RPMI7951 (cell line): Measurements from ENCODE around the gene ARV1. TPM values are rescaled to one million over a fixed set of nuclear protein-coding genes. Genes with fewer than 3 reads are reported as not detected.
A peak's percentile ranks its signal among the peaks of the same experiment; 100 is the strongest.

Source experiments
- DNase-seq: peaks from one replicate; pipeline ENCODE4 v3.0.0-alpha.2; 2012; ENCODE audit warnings: low read depth
- total RNA-seq: library from RNA; depleted of rRNA; stranded (reverse); fragments of >200 nt; shearing (Covaris generic); gene quantifications from 2 replicates; pipeline ENCODE4 v1.2.3, GENCODE V29; 2014; rRNA removed

Gene ARV1
- total RNA-seq = 29.8 and 38.4 TPM in 2 replicates

DNA sequence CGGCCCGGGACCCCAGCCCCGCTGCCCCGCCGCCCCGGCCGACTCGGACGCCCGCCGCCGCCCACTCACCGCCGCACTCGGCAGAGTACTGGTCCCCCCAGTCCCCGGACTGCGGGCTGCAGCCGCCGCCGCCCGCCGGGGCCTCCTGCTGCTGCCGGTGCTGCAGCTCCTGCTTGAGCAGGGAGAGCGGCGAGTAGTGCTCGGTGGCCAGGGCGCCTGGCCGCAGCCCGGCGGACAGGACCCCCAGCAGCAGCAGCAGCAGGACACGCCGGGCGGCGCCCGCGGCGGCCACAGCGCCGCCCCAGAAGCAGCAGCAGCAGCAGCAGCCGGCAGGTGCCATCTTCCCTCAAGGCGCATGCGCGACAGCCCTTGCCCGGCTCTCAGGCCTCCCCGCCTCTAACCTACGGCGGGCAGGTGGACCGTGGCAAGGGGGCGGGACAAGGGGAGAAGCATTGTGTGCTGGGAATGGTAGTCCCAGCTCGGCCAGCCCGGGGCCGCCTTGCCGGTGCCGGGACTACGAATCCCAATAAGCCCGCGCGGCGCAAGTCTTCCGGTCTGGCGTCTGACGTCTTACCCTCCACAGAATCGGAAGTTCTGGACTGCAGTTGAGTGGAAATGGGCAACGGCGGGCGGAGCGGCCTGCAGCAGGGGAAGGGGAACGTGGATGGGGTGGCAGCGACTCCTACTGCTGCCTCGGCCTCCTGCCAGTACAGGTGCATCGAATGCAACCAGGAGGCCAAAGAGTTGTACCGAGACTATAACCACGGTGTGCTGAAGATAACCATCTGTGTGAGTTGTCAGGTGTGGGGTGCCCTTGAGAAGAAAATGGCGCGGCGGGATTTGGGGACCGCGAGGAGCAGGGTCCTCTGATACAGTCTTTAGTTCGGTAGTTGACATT, at the start of gene ARV1, which contains the start of gene TTC13:
TSS of gene ARV1 (plus strand) at position 604 of the 898 bp plus-strand sequence. CDS start at position 616, 12 bp downstream.
TSS of gene TTC13 (minus strand) at position 371 of the 898 bp plus-strand sequence. CDS start at position 340, 31 bp downstream.
- DNase-seq = peak; percentile 97

DNA sequence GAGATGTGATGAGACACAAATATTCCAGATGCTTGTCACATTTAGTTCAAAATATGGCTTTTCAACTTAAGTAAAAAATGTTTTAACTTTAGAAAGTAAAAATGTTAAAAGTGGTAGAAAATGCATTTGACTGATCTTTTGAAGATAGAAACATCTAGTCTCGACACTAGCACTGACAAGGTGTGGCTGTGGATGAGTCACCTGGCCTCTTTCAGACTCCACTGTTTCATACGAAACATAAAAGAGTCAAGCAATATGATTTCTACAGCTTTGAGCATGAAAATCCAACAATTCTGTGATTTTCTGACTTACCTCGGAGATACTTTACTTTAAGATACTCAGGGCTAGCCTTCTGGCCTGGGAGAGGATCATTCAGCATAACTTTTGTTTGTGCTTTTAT, 47.9 kb upstream of the ARV1 start:
- DNase-seq = no peak

DNA sequence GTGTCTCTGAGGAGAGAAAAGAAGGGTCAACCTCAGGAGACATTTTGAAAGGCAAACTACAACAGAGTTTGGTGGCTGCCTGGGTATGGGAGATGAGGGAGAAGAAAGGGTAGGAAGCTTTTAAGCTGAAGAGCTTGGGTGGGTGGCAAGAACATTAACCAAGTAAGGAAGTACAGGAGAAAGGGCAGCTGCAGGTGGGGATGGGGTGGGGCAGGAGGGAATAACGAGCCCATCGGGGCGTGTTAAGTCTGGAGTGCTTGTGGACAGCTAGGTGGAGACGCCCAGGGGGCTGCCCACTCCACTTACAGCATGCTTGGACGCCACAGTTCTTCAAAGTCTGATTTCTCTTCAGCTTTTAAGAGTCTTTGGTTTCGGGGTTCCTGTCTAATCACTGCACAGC, 43.0 kb upstream of the ARV1 start:
- no peak for DNase-seq

DNA sequence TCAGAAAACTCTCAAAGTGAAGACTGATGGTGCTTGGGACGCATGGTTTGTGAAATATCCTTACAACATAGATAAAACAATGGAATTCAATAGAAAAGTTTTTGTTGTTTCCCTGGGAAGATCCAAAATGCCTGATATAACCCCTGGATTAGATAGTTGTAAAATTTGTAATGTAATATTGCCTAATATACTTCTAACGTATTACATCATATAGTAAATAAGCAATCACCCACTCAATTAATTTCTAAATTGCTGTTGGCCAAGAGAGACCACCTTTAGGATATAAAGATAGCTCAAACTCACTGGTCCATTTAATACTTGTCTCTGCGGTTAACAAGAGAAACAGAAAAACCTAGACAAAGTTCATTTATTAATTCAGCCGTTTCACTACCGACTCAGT, 42.4 kb upstream of the ARV1 start:
- no peak for DNase-seq

DNA sequence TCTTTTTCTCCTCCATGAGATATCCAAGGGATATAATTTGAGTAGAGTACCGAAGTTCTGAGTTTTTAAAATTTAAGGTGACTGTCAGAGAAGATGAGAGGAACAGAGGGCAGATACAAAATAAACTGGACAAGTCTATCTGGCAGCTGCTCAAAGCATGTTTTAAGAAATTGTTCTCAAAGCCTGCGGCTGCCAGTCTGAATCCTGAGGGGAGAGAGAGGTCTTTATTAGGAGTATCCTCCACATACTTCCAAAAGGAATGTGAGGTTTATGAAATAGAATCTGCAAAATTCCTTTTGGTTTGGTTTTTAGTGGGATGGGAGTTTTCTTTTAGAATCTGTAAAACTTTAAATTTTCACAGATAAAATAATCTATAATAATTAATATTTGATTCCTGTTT, 41.5 kb upstream of the ARV1 start:
- peak; percentile 5 for DNase-seq

DNA sequence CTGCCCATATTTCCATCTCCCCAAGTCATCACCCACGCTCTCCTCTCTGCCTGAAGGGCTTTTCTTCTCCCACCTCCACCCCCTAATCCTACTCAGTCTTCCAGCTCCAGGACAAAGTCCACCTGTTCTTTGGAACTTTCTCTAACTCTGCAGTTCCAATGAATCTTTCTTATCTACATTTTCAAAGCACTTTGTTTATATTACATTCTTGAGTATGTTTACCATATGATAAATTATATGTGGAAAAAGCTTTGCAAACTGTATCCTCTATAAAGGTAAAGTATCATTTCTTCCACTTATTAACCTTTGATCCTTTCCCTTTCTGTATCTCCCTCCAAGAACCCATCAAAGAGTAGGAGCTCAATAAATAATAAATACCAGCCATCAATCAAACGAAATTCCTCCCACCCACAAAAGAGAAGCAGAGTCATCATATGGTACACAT, 39.9 kb upstream of the ARV1 start:
- DNase-seq = no peak

DNA sequence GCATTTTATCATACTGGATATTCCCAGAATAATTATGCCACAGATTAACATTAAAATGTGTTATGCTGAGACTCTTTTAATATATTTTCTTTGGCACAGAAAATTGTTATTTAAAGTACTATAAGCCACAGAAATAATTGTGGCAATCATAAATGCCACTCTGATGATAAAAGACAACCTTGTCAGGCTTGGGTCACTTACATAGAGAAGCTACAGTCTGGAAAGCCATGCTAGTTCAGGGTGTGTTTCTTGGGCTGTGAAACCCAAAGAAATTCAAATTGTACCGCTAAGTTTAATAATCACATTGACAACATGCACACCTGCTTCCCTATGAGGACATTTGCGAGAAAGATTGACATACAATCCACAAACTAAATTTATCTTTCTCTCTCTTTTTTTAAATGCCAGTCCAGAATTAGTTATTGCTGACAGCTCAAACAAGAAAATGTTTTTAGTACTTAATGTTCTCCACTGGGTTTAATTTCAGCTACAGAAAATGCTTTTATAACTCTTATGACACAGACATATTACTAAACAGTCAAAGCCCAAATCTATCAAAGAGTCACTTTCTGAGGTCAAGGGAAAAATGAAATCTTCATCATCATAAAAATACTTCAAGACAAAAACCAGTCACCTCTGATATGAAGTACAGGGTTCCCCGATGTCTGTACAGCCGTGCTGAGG, 38.9 kb upstream of the ARV1 start:
- DNase-seq = no peak

DNA sequence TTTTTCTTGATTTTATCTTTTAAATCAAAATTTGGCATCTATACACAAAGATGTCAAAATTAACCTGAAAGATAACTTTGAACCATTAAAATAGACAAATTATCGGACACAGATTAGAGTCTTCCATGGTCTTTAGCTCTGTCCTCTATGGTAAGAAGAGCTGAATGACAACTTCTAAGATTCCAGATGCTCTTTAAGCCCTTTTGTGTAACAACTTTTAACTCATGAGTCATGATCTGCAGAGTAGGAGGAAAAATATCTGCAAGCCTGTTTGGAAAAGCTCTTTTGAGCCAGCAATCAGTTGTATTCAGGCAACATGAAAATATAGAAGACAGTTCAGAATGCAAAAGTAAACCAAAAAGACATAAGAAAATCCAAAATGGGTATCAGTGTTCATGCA, 38.0 kb upstream of the ARV1 start:
- DNase-seq = peak; percentile 4

DNA sequence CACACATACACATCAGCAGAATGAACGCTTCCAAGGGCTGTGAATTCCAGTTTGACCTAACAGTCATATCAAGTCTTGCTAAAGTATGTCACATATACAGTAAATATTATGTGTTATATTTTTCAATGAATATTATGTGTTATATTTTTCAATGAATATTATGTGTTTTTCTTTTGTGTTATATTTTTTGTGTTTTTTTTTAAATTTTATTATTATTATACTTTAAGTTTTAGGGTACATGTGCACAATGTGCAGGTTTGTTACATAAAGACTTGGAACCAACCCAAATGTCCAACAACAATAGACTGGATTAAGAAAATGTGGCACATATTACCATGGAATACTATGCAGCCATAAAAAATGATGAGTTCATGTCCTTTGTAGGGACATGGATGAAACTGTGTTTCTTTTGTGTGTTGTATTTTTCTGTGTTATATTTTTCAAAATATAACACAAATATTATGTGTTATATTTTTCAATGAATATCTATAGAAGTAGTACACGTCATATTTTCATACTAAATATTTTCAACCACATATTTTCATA, 35.8 kb upstream of the ARV1 start:
- no peak for DNase-seq

DNA sequence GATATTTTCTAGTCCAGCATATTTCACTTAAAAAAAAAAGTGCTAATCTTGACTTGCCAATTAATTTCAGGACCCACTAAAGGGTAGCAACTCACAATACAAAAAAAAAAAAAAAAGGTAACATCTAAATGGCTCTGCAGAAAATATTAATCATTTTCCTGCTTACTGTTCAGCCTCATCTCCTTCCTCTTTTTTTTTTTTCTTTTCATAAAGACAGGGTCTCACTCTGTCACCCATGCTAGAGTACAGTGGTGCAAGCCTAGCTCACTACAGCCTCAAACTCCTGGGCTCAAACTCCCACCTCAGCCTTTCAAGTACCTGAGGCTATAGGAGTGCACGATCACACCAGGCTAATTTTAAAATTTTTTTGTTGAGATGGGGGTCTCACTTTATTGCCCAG, 30.6 kb upstream of the ARV1 start:
- DNase-seq = no peak

DNA sequence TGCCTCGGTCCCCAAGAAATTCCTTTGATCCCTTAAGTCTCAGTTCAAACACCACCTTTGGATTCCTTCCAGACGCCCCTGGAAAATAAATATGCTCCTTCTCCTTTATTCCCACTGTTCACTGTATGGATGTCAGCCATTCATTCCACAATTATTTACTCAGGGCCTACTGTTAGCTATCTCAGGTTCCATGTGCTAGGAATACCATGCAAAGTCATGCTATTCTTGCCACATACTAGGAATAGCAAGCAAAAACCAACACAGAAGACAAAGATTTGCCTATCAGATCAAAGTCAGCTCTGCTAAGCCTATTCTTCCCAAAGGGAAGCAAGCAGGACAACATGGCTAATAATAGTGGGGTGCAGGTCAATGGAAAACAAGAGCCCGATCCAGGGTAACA, 30.0 kb upstream of the ARV1 start:
- no peak for DNase-seq

DNA sequence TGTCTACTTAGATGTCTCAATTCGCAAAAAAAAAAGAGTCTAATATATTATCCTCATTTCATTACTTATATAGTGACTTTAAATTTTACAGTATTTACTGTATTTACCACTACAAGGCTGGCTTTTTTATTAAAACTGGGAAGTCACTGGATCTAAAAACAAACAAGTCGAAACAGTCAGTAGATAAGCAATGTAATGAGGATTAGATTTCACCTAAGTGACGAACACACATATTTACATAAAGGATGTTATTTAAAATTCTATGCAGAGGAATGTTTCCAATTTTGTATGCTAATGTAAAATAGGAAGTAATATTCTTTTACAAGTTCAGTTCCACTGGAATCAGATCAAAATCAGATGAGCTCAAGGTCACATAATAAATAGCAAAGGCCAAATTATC, 28.5 kb upstream of the ARV1 start:
- DNase-seq = no peak

DNA sequence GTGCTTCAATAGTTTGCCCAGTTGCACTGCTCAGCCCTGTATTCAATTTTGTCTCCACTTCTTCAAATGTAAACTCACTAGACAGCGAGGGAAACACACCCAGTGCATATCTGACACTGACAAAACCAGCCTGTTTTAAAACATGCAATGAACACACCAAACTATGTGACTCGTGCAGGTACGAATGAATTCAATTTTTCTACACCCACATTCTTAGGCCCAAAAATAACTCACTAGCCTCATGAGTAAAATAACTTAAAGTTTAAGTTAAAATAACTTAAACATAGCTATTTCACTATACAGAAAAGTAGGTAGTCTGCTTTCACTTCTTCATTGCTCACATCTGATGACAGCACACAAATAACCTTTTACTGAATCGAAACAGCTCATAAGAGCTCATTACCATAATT, 21.3 kb upstream of the ARV1 start:
- DNase-seq = no peak

DNA sequence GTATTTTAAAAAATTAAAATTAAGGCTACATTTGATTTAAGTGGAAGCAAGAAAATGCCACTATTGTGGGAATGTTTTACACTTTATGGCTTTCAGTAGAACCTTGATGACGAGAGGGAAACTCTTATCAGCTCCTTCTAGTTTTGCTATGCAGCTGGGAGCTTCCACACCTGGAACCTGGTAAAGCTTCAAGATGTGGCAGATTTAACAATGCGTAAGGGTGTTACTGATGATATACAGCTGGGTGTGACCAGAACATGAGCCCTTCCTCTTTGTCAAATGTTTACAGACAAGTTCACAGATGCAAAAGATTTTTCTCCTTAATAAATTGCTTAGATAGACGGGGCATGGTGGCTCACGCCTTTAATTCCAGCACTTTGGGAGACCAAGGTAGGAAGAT, 20.5 kb upstream of the ARV1 start:
- no peak for DNase-seq

DNA sequence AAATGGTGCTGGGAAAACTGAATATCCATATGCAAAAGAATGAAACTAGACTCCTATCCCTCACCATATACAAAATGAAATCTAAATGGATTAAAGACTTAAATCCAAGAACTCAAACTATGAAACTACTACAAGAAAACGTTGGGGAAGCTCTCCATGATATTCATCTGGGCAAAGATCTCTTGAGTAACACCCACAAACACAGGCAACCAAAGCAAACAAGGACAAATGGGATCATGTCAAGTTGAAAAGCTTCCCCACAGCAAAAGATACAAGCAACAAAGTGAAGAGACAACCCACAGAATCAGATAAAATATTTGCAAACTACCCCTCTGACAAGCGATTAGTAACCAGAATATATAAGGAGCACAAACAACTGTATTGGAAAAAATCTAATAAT, 14.0 kb upstream of the ARV1 start:
- DNase-seq = no peak

DNA sequence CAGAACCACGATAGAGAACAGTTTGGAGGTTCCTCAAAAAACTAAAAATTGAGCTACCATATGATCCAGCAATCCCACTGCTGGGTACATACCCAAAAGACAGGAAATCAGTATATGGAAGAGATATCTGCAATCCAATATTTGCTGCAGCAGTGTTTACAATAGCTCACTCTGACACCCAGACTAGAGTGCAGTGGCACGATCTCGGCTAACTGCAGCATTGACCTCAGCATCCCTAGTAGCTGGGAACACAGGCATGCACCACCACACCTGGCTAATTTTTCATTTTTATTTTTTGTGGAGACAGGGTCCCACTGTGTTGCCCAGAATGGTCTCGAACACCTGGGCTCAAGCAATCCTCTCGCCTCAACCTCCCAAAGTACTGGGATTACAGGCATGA, 13.4 kb upstream of the ARV1 start:
- no peak for DNase-seq

DNA sequence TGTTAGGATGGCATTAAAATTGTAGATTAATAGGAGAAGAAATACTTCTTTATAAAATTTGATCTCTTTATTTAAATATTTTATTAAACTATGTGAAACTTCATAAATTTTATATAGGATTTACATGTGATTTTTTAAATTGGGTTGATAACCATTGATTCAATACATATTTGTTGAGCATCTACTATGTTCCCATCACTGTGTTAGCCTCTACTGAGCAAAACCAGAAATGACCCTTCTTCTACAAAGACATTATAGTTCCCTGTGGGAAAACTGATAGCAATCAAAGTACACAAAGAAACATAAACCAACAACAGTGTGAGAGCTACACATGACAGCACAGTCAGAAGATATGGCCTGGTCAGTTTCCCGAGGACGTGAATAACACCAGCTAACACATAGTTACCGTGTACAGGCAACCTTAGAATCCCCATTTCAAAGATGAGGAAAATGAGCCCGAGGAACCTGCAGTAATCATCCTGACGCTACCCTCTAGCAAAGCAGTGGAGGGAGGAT, 12.5 kb upstream of the ARV1 start:
- DNase-seq = no peak

DNA sequence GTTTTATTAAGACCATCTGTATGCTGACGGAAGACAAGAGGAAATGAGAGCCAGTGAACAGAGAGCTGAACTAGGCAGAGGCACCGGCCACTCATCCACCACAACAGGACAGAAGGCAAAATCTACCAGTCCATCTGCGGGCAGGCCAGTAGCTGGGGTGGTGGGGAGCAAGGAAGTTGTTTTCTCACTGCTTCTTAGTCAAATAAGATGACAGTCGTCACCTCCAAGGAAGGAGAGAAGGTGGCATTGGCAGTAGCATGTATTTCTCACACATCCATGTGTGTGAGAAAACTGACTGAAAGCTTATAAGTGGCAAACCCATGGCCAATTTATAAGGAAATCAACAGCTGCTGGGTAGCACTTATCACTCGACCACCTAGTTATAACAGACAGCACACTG, 8.5 kb upstream of the ARV1 start:
- DNase-seq = no peak

DNA sequence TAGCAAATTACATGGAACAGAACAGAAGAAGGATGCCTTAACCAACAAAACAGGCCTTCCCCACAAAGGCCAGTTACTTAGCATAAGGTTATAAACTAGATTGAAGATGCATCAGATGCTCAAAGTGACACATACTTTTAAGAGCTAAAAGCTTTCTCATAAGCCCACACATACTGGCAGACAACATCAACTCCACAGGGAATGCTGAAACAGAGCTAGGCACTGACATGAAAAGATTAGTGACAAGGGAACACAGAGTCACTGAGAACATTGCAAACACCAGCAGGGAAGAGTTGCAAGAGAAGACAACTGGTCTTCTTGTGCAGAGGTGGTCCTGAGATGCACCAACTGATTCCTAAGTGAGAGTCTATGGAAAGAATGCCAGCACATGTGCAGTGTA, 7.1 kb upstream of the ARV1 start:
- no peak for DNase-seq

DNA sequence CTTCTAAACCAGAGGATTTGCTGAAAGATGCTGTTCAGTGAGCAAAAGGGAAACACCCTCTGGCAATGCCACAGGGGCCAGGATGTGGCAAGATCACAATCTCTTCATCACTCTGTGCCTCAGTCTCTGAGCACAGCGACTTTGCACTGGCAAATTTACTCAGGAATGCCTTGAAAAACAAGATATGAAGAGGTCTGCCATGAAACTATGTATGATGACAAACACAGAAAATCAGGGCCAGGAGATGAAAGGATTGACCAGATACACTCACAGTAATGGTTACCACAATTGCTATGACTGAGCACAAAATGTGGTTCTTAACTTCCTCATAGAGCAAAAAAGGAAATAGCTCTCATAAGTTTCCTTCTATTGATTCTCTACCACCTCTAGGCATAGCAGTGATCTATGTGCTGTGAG, 6.0 kb upstream of the ARV1 start:
- DNase-seq = peak; percentile 72

DNA sequence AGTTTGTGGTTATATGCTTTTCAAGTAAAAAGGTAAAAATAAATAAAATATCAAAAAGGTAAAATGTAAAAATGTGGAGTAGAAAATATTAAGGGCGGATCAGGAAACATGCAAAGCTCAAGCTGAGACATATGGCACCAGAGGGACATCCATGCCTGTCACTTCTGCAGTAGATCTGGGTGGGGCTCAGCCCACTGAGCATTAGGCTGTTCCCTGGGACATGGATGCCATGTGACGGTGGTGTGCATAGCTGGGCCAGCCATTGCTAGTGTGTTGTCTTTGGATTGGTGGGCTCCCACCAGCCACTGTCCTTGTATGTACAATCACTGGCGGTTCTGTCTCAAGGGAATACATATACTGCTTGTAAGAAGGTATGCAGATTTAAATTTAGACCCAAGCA, 3.3 kb upstream of the ARV1 start:
- no peak for DNase-seq

DNA sequence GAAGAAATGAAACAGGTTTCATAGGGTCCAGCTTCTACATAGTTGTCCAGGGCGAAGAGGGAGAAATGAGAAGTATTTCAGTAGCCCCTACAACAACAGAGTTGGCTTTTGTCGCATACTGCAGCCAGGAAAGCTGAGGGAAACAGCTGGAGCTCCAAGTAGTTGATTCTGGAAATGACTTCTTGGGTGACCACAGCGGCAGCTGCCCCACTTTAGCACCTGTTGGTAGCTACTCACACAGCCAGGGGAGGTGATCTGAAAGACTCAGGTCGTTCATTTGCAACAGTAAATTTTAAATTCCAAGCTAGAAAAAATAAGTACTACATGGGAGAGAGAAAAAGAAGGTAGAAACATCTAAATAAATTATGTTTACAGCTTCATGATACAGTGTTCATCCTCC, 2.5 kb upstream of the ARV1 start:
- no peak for DNase-seq
